ENCODE results near the gene USP15. TPM values are rescaled to one million over a fixed set of nuclear protein-coding genes. Genes with fewer than 3 reads are reported as not detected.
"Not testable (repeated sequence)": the region's sequence is repeated elsewhere in the genome, so short reads cannot be mapped to it uniquely, and the experiment has no call there.

Gene USP15
- total RNA-seq, 3 donors from 2014 or later (not counting 1 experiment from before 2014, with no cell fraction given) = 188 to 251 (median 197) TPM

DNA sequence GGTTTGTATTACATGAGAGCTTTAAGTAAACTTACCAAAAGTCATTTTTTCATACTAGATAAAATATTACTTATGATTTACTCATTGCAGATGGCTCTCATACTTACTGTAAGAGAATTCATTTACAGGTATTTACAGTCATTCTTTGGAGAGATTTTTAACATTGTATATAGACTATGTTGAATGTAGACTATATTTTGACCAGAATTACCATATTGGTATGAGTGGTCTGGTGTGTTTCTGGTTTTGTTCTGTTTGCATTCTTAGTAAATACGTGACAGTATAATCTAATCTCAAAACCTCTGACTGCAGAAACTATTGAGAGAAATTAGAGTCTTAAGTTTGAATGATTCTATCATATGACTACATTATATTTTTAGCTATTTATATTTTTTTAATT, 91.1 kb downstream of the USP15 start:
- intact Hi-C loops (cut with micrococcal nuclease) = no loop called here

DNA sequence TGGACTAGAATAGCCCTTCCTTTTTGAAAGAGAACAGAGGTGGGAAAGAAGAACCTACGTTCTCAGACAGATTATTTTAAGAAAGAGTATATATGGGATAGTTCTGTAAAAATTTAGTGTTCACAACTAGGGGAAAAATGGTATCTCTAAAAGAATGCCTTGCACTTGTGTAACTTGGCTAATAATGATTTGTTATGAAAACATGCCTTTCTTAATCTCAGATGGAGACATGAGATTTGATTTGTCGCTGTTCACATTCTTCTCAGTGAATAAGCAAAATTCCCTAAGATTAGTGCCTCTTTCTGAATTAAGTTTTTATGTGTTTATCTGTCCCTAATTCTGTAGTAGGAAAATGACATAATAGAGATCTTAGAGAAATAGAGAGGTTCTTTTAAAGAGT, 100.8 kb downstream of the USP15 start:
- WGBS (ENCODE audit: insufficient coverage) = 100% methylated on average over 1 of the region's 2 CpGs
- DNase-seq = no peak
- Histone ChIP-seq H3K27ac (ENCODE audit: low read length) (no peak overlapping the region), H3K4me3 (ENCODE audit: low read length) (no peak overlapping the region), H3K27me3 (ENCODE audit: control insufficient read depth, insufficient read depth, low read length) (no peaks in the 10 kb centered on the region), H3K36me3 (ENCODE audit: control insufficient read depth, insufficient read depth, low read length) (peaks cover 14% of the 10 kb centered on the region), H3K4me1 (ENCODE audit: control insufficient read depth, insufficient read depth, low read length) (no peaks in the 10 kb centered on the region), H3K9me3 (ENCODE audit: control insufficient read depth, insufficient read depth, low read length) (no peaks in the 10 kb centered on the region)
- H3K27ac Mint-ChIP-seq = peak overlapping the region in 1 of 2 donors; percentile 27
- intact Hi-C loops (cut with micrococcal nuclease) = no loop called here
- peaks cover 25 to 31% of the 10 kb centered on the region in 2 donors for H3K4me1 Mint-ChIP-seq
- H3K9me3 Mint-ChIP-seq = no peaks in the 10 kb centered on the region
- H3K27me3 Mint-ChIP-seq (ENCODE audit: low read depth in 2 of 2) = no peaks in the 10 kb centered on the region
- no peak for ATAC-seq
- no peak overlapping the region for H3K4me3 Mint-ChIP-seq
- TF ChIP-seq, protein P1, sequence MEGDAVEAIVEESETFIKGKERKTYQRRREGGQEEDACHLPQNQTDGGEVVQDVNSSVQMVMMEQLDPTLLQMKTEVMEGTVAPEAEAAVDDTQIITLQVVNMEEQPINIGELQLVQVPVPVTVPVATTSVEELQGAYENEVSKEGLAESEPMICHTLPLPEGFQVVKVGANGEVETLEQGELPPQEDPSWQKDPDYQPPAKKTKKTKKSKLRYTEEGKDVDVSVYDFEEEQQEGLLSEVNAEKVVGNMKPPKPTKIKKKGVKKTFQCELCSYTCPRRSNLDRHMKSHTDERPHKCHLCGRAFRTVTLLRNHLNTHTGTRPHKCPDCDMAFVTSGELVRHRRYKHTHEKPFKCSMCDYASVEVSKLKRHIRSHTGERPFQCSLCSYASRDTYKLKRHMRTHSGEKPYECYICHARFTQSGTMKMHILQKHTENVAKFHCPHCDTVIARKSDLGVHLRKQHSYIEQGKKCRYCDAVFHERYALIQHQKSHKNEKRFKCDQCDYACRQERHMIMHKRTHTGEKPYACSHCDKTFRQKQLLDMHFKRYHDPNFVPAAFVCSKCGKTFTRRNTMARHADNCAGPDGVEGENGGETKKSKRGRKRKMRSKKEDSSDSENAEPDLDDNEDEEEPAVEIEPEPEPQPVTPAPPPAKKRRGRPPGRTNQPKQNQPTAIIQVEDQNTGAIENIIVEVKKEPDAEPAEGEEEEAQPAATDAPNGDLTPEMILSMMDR (IDR thresholded peaks at IDR 0.05) = no peak
- H3K36me3 Mint-ChIP-seq = no peaks in the 10 kb centered on the region

More for the DNA sequence above, 91.1 kb downstream of the USP15 start:
- TF ChIP-seq, protein P1 (IDR thresholded peaks at IDR 0.05) = no peak
- no peaks in the 10 kb centered on the region for H3K9me3 ChIP-seq (ENCODE audit: control insufficient read depth, insufficient read depth, low read length)
- H3K36me3 ChIP-seq (ENCODE audit: control insufficient read depth, insufficient read depth, low read length) = peaks cover 10% of the 10 kb centered on the region
- H3K4me1 ChIP-seq (ENCODE audit: control insufficient read depth, insufficient read depth, low read length) = no peaks in the 10 kb centered on the region
- H3K36me3 Mint-ChIP-seq = no peaks in the 10 kb centered on the region
- H3K9me3 Mint-ChIP-seq = no peaks in the 10 kb centered on the region
- H3K27ac Mint-ChIP-seq = peak overlapping the region in 1 of 2 donors; percentile 70
- DNase-seq (no peak), ATAC-seq (no peak)
- WGBS (ENCODE audit: insufficient coverage) = no CpG with 5 or more reads among the region's 1 CpG
- H3K27me3 Mint-ChIP-seq (ENCODE audit: low read depth in 2 of 2) = no peaks in the 10 kb centered on the region
- no peak overlapping the region for H3K4me3 Mint-ChIP-seq
- no peaks in the 10 kb centered on the region for H3K27me3 ChIP-seq (ENCODE audit: control insufficient read depth, insufficient read depth, low read length)
- no peak overlapping the region for H3K4me3 ChIP-seq (ENCODE audit: low read length)
- H3K4me1 Mint-ChIP-seq = peaks cover 15 to 20% of the 10 kb centered on the region in 2 donors
- no peak overlapping the region for H3K27ac ChIP-seq (ENCODE audit: low read length)

DNA sequence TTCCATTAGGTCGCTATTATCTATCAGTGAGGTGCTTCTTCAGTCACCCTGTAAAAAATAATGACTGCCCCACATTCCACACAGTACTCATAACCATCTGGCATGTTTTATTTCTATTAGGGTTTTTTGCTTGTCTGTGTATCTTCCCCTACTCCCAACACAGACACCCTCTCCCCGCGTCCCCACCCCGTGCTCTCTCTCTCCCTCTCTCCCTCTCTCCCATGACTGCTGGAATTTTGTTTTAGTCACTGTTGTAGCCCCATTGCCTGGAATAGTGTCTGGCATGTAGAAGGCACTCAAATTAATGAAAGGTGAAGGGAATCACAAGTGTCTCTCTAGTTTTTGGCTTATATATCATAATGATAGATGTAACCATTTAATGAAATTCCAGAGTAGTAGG, 103.3 kb downstream of the USP15 start:
- ATAC-seq = no peak
- no peaks in the 10 kb centered on the region for H3K36me3 Mint-ChIP-seq

GRCh38 chr12:62364697-62365096, 104.5 kb downstream of the USP15 start:
- H3K27me3 Mint-ChIP-seq (ENCODE audit: low read depth in 2 of 2); H3K4me1 ChIP-seq (ENCODE audit: control insufficient read depth, insufficient read depth, low read length); H3K27ac Mint-ChIP-seq; H3K9me3 ChIP-seq (ENCODE audit: control insufficient read depth, insufficient read depth, low read length); intact Hi-C loops (cut with micrococcal nuclease); H3K36me3 ChIP-seq (ENCODE audit: control insufficient read depth, insufficient read depth, low read length); H3K4me3 ChIP-seq (ENCODE audit: low read length); H3K27me3 ChIP-seq (ENCODE audit: control insufficient read depth, insufficient read depth, low read length); ATAC-seq; H3K36me3 Mint-ChIP-seq; H3K27ac ChIP-seq (ENCODE audit: low read length); DNase-seq; H3K9me3 Mint-ChIP-seq; H3K4me3 Mint-ChIP-seq: not testable (repeated sequence)
- WGBS (ENCODE audit: insufficient coverage) = 100% methylated on average over 1 of the region's 1 CpG
- peaks cover 49 to 58% of the 10 kb centered on the region in 2 donors for H3K4me1 Mint-ChIP-seq

More for the DNA sequence above, 103.3 kb downstream of the USP15 start:
- H3K4me3 ChIP-seq (ENCODE audit: low read length) = no peak overlapping the region
- peaks cover 11% of the 10 kb centered on the region for H3K36me3 ChIP-seq (ENCODE audit: control insufficient read depth, insufficient read depth, low read length)
- WGBS (ENCODE audit: insufficient coverage) = 90% methylated on average over 1 of the region's 4 CpGs
- Mint-ChIP-seq H3K9me3 (peaks cover 0 to 2% of the 10 kb centered on the region in 2 donors), H3K4me1 (peaks cover 46 to 55% of the 10 kb centered on the region in 2 donors), H3K27me3 (ENCODE audit: low read depth in 2 of 2) (no peaks in the 10 kb centered on the region), H3K4me3 (no peak overlapping the region), H3K27ac (peak overlapping the region in 1 of 2 donors; percentile 27)
- no peaks in the 10 kb centered on the region for H3K9me3 ChIP-seq (ENCODE audit: control insufficient read depth, insufficient read depth, low read length)
- TF ChIP-seq, protein P1 (IDR thresholded peaks at IDR 0.05) = no peak
- intact Hi-C loops (cut with micrococcal nuclease) = no loop called here
- H3K27ac ChIP-seq (ENCODE audit: low read length) = no peak overlapping the region
- no peaks in the 10 kb centered on the region for H3K27me3 ChIP-seq (ENCODE audit: control insufficient read depth, insufficient read depth, low read length)
- no peak for DNase-seq
- H3K4me1 ChIP-seq (ENCODE audit: control insufficient read depth, insufficient read depth, low read length) = no peaks in the 10 kb centered on the region

DNA sequence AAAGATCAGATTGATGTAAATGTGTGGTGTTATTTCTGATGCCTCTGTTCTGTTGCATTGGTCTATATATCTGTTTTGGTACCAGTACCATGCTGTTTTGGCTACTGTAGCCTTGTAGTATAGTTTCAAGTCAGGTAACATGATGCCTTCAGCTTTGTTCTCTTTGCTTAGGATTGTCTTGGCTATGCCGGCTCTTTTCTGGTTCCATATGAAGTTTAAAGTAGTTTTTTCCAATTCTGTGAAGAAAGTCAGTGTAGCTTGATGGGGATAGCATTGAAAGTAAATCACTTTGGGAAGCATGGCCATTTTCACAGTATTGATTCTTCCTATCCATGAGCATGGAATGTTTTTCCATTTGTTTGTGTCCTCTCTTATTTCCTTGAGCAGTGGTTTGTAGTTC, 105.6 kb downstream of the USP15 start:
- Mint-ChIP-seq H3K4me1 (peaks cover 58 to 66% of the 10 kb centered on the region in 2 donors), H3K27ac (peak overlapping the region; percentile 29 to 46)
- ATAC-seq; H3K36me3 ChIP-seq (ENCODE audit: control insufficient read depth, insufficient read depth, low read length); H3K4me3 ChIP-seq (ENCODE audit: low read length); H3K27ac ChIP-seq (ENCODE audit: low read length); H3K27me3 ChIP-seq (ENCODE audit: control insufficient read depth, insufficient read depth, low read length); H3K36me3 Mint-ChIP-seq; DNase-seq; H3K27me3 Mint-ChIP-seq (ENCODE audit: low read depth in 2 of 2); H3K9me3 Mint-ChIP-seq; intact Hi-C loops (cut with micrococcal nuclease); H3K4me3 Mint-ChIP-seq; H3K4me1 ChIP-seq (ENCODE audit: control insufficient read depth, insufficient read depth, low read length); H3K9me3 ChIP-seq (ENCODE audit: control insufficient read depth, insufficient read depth, low read length): not testable (repeated sequence)
- WGBS (ENCODE audit: insufficient coverage) = 100% methylated on average over 1 of the region's 1 CpG

DNA sequence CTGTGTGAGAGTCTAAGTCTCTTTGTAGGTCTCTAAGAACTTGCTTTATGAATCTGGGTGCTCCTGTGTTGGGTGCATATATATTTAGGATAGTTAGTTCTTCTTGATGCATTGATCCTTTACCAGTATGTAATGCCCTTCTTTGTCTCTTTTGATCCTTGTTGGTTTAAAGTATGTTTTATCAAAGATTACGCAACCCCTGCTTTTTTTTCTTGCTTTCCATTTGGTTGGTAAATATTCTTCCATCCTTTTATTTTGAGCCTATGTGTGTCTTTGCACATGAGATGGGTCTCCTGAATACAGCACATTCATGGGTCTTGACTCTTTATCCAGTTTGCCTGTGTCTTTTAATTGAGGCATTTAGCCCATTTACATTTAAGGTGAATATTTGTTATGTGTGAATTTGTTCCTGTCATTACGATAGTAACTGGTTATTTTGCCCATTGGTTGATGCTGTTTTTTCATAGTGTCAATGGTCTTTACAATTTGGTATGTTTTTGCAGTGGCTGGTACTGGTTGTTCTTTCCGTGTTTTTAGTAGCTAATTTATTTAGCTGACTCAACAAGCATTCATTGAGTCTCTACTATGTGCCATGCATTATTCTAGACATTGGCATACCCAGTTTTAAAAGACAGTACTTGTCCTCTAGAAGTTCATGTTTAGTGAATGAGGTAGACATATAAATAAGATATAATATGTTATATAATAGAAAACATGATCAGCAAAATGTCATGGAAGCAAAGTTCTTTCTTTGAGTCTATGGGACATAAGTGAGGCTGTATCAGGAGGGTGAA, 108.4 kb downstream of the USP15 start:
- H3K27me3 Mint-ChIP-seq (ENCODE audit: low read depth in 2 of 2); H3K4me1 ChIP-seq (ENCODE audit: control insufficient read depth, insufficient read depth, low read length); H3K27me3 ChIP-seq (ENCODE audit: control insufficient read depth, insufficient read depth, low read length); H3K4me3 Mint-ChIP-seq; H3K9me3 ChIP-seq (ENCODE audit: control insufficient read depth, insufficient read depth, low read length); H3K4me3 ChIP-seq (ENCODE audit: low read length); DNase-seq; intact Hi-C loops (cut with micrococcal nuclease); H3K36me3 Mint-ChIP-seq; H3K27ac ChIP-seq (ENCODE audit: low read length); ATAC-seq; H3K9me3 Mint-ChIP-seq; H3K36me3 ChIP-seq (ENCODE audit: control insufficient read depth, insufficient read depth, low read length): not testable (repeated sequence)
- 100% methylated on average over 1 of the region's 3 CpGs for whole genome bisulfite sequencing (ENCODE audit: insufficient coverage)
- peak overlapping the region in 1 of 2 donors; percentile 32 for H3K27ac Mint-ChIP-seq
- H3K4me1 Mint-ChIP-seq = peaks cover 55 to 61% of the 10 kb centered on the region in 2 donors
